Measurements from ENCODE around the gene PRKN. TPM values are rescaled to one million over a fixed set of nuclear protein-coding genes. Genes with fewer than 3 reads are reported as not detected.

Gene PRKN
- total RNA-seq, 2 donors from 2014 or later = 6.7 to 8.2 TPM

DNA sequence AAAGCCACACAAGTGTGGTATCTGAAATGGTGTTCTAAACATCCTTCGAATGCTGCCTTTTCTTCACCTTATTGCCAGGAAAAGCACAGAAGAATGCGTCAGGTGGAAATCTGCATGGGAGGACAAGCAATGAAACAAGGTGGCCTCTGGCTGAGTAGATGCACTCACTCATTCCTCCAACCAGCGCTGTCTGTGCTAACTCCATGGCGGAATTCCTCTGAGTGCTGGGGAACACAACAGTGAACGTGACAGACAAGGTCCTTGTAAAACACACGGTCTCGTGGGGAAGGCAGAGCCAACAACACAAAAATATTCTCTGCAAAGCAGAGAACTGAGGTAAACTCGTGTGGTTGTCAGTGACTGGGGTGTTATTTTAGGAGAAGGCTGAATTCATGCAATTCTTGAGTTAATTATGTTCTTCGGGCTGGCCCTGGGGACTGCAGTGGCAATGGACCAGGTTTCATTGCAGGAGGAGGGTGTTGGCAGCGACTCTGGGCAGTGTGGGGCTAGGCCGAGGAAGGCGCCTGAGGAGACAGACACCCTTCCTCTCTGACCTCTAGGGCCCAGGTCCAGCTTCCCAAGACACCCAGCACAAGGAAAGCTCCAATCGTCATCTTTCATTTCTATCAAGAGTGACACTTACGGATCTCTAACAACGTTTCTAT lies 339.7 kb downstream of the PRKN start:
- Histone ChIP-seq H3K4me1 (peaks cover 11% of the 10 kb centered on the region), H3K4me3 (no peak overlapping the region), H3K36me3 (replicated peaks in 1 of 2; ENCODE audit: insufficient read depth in 1 of 2, low read depth in 2 of 2) (no peaks in the 10 kb centered on the region), H3K27me3 (no peaks in the 10 kb centered on the region), H3K9me3 (no peaks in the 10 kb centered on the region), H3K27ac (no peak overlapping the region)
- no peak for DNase-seq
- intact Hi-C loops (cut with DNase I) = no loop called here
- WGBS, 2 donors = 81 to 87% methylated on average over 15 of the region's 15 CpGs
- TF ChIP-seq POLR2A (IDR thresholded peaks at IDR 0.05) = no peak
- TF ChIP-seq, protein P1, sequence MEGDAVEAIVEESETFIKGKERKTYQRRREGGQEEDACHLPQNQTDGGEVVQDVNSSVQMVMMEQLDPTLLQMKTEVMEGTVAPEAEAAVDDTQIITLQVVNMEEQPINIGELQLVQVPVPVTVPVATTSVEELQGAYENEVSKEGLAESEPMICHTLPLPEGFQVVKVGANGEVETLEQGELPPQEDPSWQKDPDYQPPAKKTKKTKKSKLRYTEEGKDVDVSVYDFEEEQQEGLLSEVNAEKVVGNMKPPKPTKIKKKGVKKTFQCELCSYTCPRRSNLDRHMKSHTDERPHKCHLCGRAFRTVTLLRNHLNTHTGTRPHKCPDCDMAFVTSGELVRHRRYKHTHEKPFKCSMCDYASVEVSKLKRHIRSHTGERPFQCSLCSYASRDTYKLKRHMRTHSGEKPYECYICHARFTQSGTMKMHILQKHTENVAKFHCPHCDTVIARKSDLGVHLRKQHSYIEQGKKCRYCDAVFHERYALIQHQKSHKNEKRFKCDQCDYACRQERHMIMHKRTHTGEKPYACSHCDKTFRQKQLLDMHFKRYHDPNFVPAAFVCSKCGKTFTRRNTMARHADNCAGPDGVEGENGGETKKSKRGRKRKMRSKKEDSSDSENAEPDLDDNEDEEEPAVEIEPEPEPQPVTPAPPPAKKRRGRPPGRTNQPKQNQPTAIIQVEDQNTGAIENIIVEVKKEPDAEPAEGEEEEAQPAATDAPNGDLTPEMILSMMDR (IDR thresholded peaks at IDR 0.05) = no peak
- no peak for ATAC-seq

DNA sequence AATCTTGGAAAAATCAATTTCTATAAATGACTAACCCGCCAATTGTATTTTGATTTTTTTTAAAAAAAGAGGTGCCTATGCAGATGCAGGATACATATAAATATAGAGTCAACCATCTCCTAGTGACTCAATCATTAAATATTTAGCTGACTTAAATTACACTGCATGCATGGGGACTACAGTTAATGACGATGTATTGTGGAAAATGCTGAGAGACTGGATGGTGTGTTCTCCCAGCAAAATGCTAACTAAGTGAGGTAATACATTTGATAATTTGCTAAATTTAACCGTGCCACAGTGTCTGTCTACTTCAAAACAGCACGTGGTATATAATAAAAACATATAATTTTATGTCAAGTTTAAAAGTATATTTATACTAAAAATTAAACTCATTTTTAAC lies 341.6 kb downstream of the PRKN start:
- DNase-seq (no peak), ATAC-seq (no peak)
- no peak overlapping the region for H3K4me3 ChIP-seq
- no peaks in the 10 kb centered on the region for H3K36me3 ChIP-seq (replicated peaks in 1 of 2; ENCODE audit: insufficient read depth in 1 of 2, low read depth in 2 of 2)
- H3K9me3 ChIP-seq = no peaks in the 10 kb centered on the region
- peaks cover 11% of the 10 kb centered on the region for H3K4me1 ChIP-seq
- 65 to 68% methylated on average over 4 of the region's 4 CpGs for WGBS, 2 donors
- H3K27me3 ChIP-seq = no peaks in the 10 kb centered on the region
- TF ChIP-seq POLR2A (IDR thresholded peaks at IDR 0.05) = no peak
- TF ChIP-seq, protein P1 (IDR thresholded peaks at IDR 0.05) = no peak
- intact Hi-C loops (cut with DNase I) = no loop called here
- no peak overlapping the region for H3K27ac ChIP-seq

DNA sequence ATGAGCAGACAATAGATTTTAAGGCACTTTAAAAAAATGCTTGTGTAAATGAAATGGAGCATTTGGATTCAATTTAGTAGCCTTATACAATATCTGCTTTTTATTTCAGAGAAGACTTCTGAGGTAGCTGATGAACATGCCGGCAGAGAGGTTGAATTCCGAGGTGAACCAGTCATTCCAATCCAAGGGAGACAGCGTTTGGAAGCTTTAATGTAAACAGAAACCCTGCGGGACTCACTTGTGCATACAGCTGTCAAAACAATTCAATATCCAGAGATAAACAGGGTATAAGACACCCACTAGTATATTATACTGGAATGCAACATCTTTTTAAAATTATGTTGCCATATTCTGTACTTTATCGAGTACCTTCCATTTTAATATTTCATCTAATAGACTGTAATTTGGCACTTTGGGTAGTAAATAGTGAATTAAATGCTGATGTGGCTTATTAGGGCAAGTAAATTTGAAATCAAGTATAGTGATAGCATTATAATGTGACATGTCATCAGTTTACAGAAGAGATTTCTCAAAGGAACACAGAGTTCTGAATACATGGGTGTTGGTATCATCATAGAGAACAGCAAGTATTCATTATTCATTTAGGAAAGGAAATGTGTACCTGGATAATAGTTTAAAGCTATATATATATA lies 347.7 kb downstream of the PRKN start:
- intact Hi-C loops (cut with DNase I) = no loop called here
- H3K4me3 ChIP-seq = no peak overlapping the region

DNA sequence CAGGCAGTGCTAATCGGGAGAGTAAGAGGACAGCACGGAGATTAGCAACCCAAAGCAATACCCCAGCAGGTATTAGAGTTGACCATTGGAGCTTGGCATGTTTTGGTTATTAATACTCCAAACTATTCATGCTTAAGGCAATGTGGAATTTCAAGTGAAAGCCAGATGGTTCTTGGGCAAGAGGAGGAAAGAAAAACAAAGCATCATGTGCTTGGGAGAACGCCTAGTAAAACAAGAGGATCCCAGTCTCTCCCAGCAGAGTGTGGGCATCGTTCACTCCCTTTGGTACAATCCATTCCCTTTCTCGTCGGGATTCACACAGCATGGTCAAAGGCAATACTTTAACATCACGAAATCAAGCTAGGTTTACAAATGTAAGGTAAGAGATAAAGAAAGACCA lies 349.8 kb downstream of the PRKN start:
- WGBS, 2 donors = 83 to 87% methylated on average over 7 of the region's 7 CpGs
- no peak overlapping the region for H3K4me3 ChIP-seq
- no peaks in the 10 kb centered on the region for H3K9me3 ChIP-seq
- intact Hi-C loops (cut with DNase I) = no loop called here
- ATAC-seq = no peak
- peaks cover 12% of the 10 kb centered on the region for H3K4me1 ChIP-seq
- DNase-seq = no peak
- H3K27ac ChIP-seq = no peak overlapping the region
- TF ChIP-seq, protein P1 (IDR thresholded peaks at IDR 0.05) = no peak
- TF ChIP-seq POLR2A (IDR thresholded peaks at IDR 0.05) = no peak
- no peaks in the 10 kb centered on the region for H3K36me3 ChIP-seq (replicated peaks in 1 of 2; ENCODE audit: insufficient read depth in 1 of 2, low read depth in 2 of 2)
- H3K27me3 ChIP-seq = no peaks in the 10 kb centered on the region

More for the DNA sequence above, 347.7 kb downstream of the PRKN start:
- no peaks in the 10 kb centered on the region for H3K9me3 ChIP-seq
- 53 to 55% methylated on average over 5 of the region's 5 CpGs for WGBS, 2 donors
- H3K36me3 ChIP-seq (replicated peaks in 1 of 2; ENCODE audit: insufficient read depth in 1 of 2, low read depth in 2 of 2) = no peaks in the 10 kb centered on the region
- DNase-seq (no peak), ATAC-seq (no peak)
- no peak overlapping the region for H3K27ac ChIP-seq
- H3K4me1 ChIP-seq = no peaks in the 10 kb centered on the region
- H3K27me3 ChIP-seq = no peaks in the 10 kb centered on the region
- TF ChIP-seq POLR2A (IDR thresholded peaks at IDR 0.05) = no peak
- TF ChIP-seq, protein P1 (IDR thresholded peaks at IDR 0.05) = no peak
